Activated CD4-positive, alpha-beta memory T cell treated with anti-CD3 and anti-CD28 coated beads for 36 hours (primary cell): ENCODE results near the gene CLEC9A. TPM values are rescaled to one million over a fixed set of nuclear protein-coding genes. Genes with fewer than 3 reads are reported as not detected.

Experiments
- CTCF ChIA-PET: fragments of 350-600 bp; sonication (Branson Sonifier 250); formaldehyde crosslinking; loops from one replicate; lab custom pipeline; 2021; ENCODE audit warnings: antibody characterized with exemption, inconsistent platforms; lab: Charles Lee
- POLR2A ChIA-PET: fragments of 350-600 bp; sonication (Branson Sonifier 250); formaldehyde crosslinking; loops from one replicate; lab custom pipeline; 2021; ENCODE audit warnings: antibody characterized with exemption; lab: Charles Lee
- DNase-seq: peaks from one replicate; pipeline ENCODE4 v3.0.0-alpha.2; 2020
- H3K27ac Mint-ChIP-seq: one replicate; pipeline ENCODE4 v1.8.0; 2021; ENCODE audit warnings: mixed read lengths
- H3K27me3 Mint-ChIP-seq: one replicate; pipeline ENCODE4 v1.8.0; 2021; ENCODE audit warnings: mixed read lengths
- H3K36me3 Mint-ChIP-seq: one replicate; pipeline ENCODE4 v1.8.0; 2021; ENCODE audit warnings: mixed read lengths
- H3K4me1 Mint-ChIP-seq: one replicate; pipeline ENCODE4 v1.8.0; 2021; ENCODE audit warnings: low read depth, mixed read lengths
- H3K4me3 Mint-ChIP-seq: one replicate; pipeline ENCODE4 v1.8.0; 2021; ENCODE audit warnings: mild to moderate bottlenecking, mixed read lengths
- H3K9me3 Mint-ChIP-seq: one replicate; pipeline ENCODE4 v1.8.0; 2021; ENCODE audit warnings: mixed read lengths
- intact Hi-C: fragments of 100-400 bp; cut with micrococcal nuclease; formaldehyde crosslinking; loops from one replicate; pipeline ENCODE4 v1.15.1; 2023
- total RNA-seq, 2 experiments: library from RNA; stranded (reverse); gene quantifications; one replicate each; pipeline ENCODE4 v1.2.3, GENCODE V29; 2021

The CLEC9A gene
- total RNA-seq, 2 experiments from 2014 or later: not detected

DNA sequence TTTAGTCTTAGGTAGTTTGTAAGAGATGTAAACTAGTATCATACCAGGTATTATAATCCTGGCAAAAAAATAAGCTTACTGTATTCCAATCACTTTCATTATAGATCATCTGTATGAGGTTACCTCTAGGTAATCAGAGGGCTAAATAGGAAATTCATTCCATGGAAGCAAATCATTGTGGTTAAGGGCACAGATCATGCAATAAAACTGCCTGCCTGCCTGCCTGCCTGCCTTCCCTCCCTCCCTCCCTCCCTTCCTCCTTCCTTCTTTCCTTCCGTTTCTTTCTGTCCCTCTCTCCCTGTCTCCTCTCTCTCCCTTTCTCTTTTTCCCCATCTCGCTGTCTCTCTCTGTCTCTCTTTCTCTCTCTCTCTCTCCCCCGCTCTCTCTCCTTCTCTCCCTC lies 3.2 kb upstream of the CLEC9A start:
- intact Hi-C loops: no loop called here
- Mint-ChIP-seq H3K4me3 (no peak overlapping the region), H3K36me3 (no peaks in the 10 kb centered on the region), H3K4me1 (no peaks in the 10 kb centered on the region), H3K27me3 (no peaks in the 10 kb centered on the region), H3K27ac (no peak overlapping the region), H3K9me3 (no peaks in the 10 kb centered on the region)
- ChIA-PET CTCF (interaction anchor here (0.6 kb wide), 1 partner anchor 87 kb away, joined by 3 read pairs; no protein-coding TSS in a partner anchor), POLR2A (no interaction called here)
- no peak for DNase-seq

- intact Hi-C loops: no loop called here
These were observed 2.8 kb upstream of the CLEC9A start for GRCh38 chr12:10027721-10028120.

DNA sequence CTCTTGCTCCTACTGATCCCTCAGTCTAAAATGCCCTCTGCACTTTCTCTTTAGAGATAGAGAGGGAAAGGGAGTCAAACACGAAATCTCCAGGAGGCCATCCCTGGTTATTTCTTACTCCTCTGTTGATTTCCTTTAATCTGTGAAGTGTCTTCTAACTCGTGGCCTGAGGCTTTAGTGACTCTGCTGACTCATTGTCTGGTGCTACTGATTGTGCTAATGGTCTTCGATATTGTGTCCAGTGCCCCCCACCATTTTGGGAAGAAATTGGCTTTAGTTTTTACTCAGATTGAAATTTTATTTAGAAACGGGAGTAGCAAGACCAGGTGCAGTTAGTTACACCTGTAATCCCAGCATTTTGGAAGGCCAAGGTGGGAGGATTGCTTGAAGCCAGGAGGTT lies 839 bp downstream of the CLEC9A start:
- H3K27ac Mint-ChIP-seq: no peak overlapping the region
- H3K9me3 Mint-ChIP-seq: no peaks in the 10 kb centered on the region
- ChIA-PET CTCF (no interaction called here), POLR2A (no interaction called here)
- no peaks in the 10 kb centered on the region for H3K36me3 Mint-ChIP-seq
- intact Hi-C loops: no loop called here
- no peak overlapping the region for H3K4me3 Mint-ChIP-seq
- DNase-seq: no peak
- H3K4me1 Mint-ChIP-seq: no peaks in the 10 kb centered on the region
- no peaks in the 10 kb centered on the region for H3K27me3 Mint-ChIP-seq

More at GRCh38 chr12:10027721-10028120, 2.8 kb upstream of the CLEC9A start:
- Mint-ChIP-seq H3K27ac (no peak overlapping the region), H3K9me3 (no peaks in the 10 kb centered on the region), H3K27me3 (no peaks in the 10 kb centered on the region), H3K36me3 (no peaks in the 10 kb centered on the region), H3K4me3 (no peak overlapping the region), H3K4me1 (no peaks in the 10 kb centered on the region)
- DNase-seq: no peak
- CTCF ChIA-PET: interaction anchor here (0.6 kb wide), 1 partner anchor 87 kb away, joined by 3 read pairs; no protein-coding TSS in a partner anchor
- POLR2A ChIA-PET: no interaction called here

- intact Hi-C loops: no loop called here
- ChIA-PET POLR2A (no interaction called here), CTCF (interaction anchor here (1.1 kb wide), 1 partner anchor 108 kb away, joined by 4 read pairs; no protein-coding TSS in a partner anchor)
- Mint-ChIP-seq H3K27me3 (no peaks in the 10 kb centered on the region), H3K4me1 (no peaks in the 10 kb centered on the region), H3K4me3 (no peak overlapping the region), H3K36me3 (no peaks in the 10 kb centered on the region), H3K9me3 (no peaks in the 10 kb centered on the region), H3K27ac (no peak overlapping the region)
- DNase-seq: no peak
These were observed 1.3 kb downstream of the CLEC9A start for GRCh38 chr12:10031771-10032175.

- no peak overlapping the region for H3K4me3 Mint-ChIP-seq
- ChIA-PET POLR2A (interaction anchor here (0.6 kb wide), 1 partner anchor 103 kb away, joined by 3 read pairs; no protein-coding TSS in a partner anchor), CTCF (interaction anchor here (0.6 to 2.5 kb wide), 4 partner anchors 11 to 157 kb away, joined by 3 to 24 read pairs (median 3); partner anchors contain the start of gene CLEC7A)
- H3K27ac Mint-ChIP-seq: no peak overlapping the region
- intact Hi-C loops: loop anchor here (1.0 kb wide), 1 partner anchor 105 kb away; no protein-coding TSS in a partner anchor
- DNase-seq: no peak
- H3K4me1 Mint-ChIP-seq: no peaks in the 10 kb centered on the region
- H3K36me3 Mint-ChIP-seq: no peaks in the 10 kb centered on the region
- no peaks in the 10 kb centered on the region for H3K27me3 Mint-ChIP-seq
- no peaks in the 10 kb centered on the region for H3K9me3 Mint-ChIP-seq
These were observed 3.5 kb downstream of the CLEC9A start for GRCh38 chr12:10033783-10034545.

- Mint-ChIP-seq H3K27me3 (peaks cover 13% of the 10 kb centered on the region), H3K36me3 (no peaks in the 10 kb centered on the region), H3K9me3 (no peaks in the 10 kb centered on the region), H3K4me3 (no peak overlapping the region), H3K27ac (no peak overlapping the region), H3K4me1 (no peaks in the 10 kb centered on the region)
- intact Hi-C loops: no loop called here
- POLR2A ChIA-PET: no interaction called here
- DNase-seq: no peak
- CTCF ChIA-PET: interaction anchor here (0.6 kb wide), 1 partner anchor 98 kb away, joined by 3 read pairs; no protein-coding TSS in a partner anchor
These were observed 11.7 kb downstream of the CLEC9A start for GRCh38 chr12:10042167-10042566.

- Mint-ChIP-seq H3K27ac (no peak overlapping the region), H3K4me3 (no peak overlapping the region), H3K9me3 (no peaks in the 10 kb centered on the region), H3K36me3 (no peaks in the 10 kb centered on the region), H3K27me3 (peaks cover 16% of the 10 kb centered on the region), H3K4me1 (peaks cover 5% of the 10 kb centered on the region)
- ChIA-PET CTCF (no interaction called here), POLR2A (no interaction called here)
- intact Hi-C loops: no loop called here
- no peak for DNase-seq
These were observed 18.0 kb downstream of the CLEC9A start for GRCh38 chr12:10048526-10048925.

DNA sequence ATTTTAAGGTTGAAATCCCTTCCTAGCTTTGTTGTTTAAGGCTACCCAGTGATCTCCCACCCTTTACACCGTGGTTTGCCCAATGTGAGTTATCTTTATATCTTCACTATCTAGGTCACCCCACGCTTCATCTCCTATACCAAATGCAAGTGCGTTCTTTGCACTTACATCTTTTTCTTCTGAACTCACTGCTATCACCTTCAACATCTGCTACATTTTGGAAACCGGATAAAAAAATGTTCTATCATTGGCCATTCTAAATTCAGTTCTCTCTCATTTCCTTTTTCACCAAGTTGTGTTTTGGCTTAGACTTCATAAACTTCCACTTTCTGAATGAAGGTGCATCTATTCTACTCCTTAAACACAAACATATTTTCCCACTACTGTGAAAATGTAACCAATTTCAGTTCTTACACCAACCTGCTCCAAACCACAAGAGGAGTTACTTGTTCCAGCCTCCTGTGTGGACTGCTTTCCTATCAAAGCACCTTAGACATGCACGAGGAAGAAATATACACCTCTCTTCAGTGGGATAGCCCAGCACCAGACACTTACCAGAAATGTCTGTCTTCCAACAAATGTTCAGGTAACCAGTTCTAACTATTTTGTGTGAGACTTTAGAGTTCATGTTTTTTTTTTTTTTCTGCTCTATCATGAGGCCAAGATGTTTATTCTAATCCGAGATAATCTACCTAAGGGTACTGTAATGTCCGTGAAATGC lies 21.9 kb downstream of the CLEC9A start:
- CTCF ChIA-PET: no interaction called here
- intact Hi-C loops: no loop called here
- POLR2A ChIA-PET: no interaction called here
- H3K4me1 Mint-ChIP-seq: peaks cover 5% of the 10 kb centered on the region
- peaks cover 16% of the 10 kb centered on the region for H3K27me3 Mint-ChIP-seq
- no peaks in the 10 kb centered on the region for H3K9me3 Mint-ChIP-seq
- H3K27ac Mint-ChIP-seq: no peak overlapping the region
- H3K36me3 Mint-ChIP-seq: no peaks in the 10 kb centered on the region
- no peak overlapping the region for H3K4me3 Mint-ChIP-seq
- DNase-seq: no peak

- H3K27ac Mint-ChIP-seq: no peak overlapping the region
- ChIA-PET POLR2A (no interaction called here), CTCF (interaction anchor here (0.7 to 1.5 kb wide), 2 partner anchors 10 to 242 kb away, joined by 3 to 4 read pairs; no protein-coding TSS in a partner anchor)
- DNase-seq: no peak
- H3K4me1 Mint-ChIP-seq: no peaks in the 10 kb centered on the region
- H3K27me3 Mint-ChIP-seq: peaks cover 9% of the 10 kb centered on the region
- intact Hi-C loops: no loop called here
- no peaks in the 10 kb centered on the region for H3K36me3 Mint-ChIP-seq
- H3K4me3 Mint-ChIP-seq: no peak overlapping the region
- H3K9me3 Mint-ChIP-seq: no peaks in the 10 kb centered on the region
These were observed 27.9 kb downstream of the CLEC9A start for GRCh38 chr12:10058387-10058786.

- DNase-seq: no peak
- POLR2A ChIA-PET: no interaction called here
- intact Hi-C loops: no loop called here
- no peaks in the 10 kb centered on the region for H3K4me1 Mint-ChIP-seq
- H3K4me3 Mint-ChIP-seq: no peak overlapping the region
- H3K36me3 Mint-ChIP-seq: no peaks in the 10 kb centered on the region
- no peaks in the 10 kb centered on the region for H3K9me3 Mint-ChIP-seq
- CTCF ChIA-PET: interaction anchor here (0.6 to 0.7 kb wide), 2 partner anchors 11 to 156 kb away, joined by 3 read pairs; no protein-coding TSS in a partner anchor
- H3K27ac Mint-ChIP-seq: no peak overlapping the region
- H3K27me3 Mint-ChIP-seq: peaks cover 4% of the 10 kb centered on the region
These were observed 34.8 kb downstream of the CLEC9A start for GRCh38 chr12:10065241-10065640.

GRCh38 chr12:10067264-10067663 lies 36.8 kb downstream of the CLEC9A start:
- Mint-ChIP-seq H3K36me3 (no peaks in the 10 kb centered on the region), H3K4me3 (no peak overlapping the region), H3K4me1 (no peaks in the 10 kb centered on the region), H3K27ac (no peak overlapping the region), H3K27me3 (peaks cover 9% of the 10 kb centered on the region), H3K9me3 (no peaks in the 10 kb centered on the region)
- intact Hi-C loops: no loop called here
- ChIA-PET CTCF (interaction anchor here (1.8 kb wide), 1 partner anchor 9 kb away, joined by 4 read pairs; no protein-coding TSS in a partner anchor), POLR2A (no interaction called here)
- DNase-seq: no peak

GRCh38 chr12:10067942-10068341 lies 37.5 kb downstream of the CLEC9A start:
- no peaks in the 10 kb centered on the region for H3K36me3 Mint-ChIP-seq
- H3K4me1 Mint-ChIP-seq: no peaks in the 10 kb centered on the region
- no peak overlapping the region for H3K27ac Mint-ChIP-seq
- no peak overlapping the region for H3K4me3 Mint-ChIP-seq
- peaks cover 9% of the 10 kb centered on the region for H3K27me3 Mint-ChIP-seq
- ChIA-PET POLR2A (no interaction called here), CTCF (interaction anchor here (1.8 kb wide), 1 partner anchor 10 kb away, joined by 4 read pairs; no protein-coding TSS in a partner anchor)
- no peaks in the 10 kb centered on the region for H3K9me3 Mint-ChIP-seq
- intact Hi-C loops: loop anchor here (2.0 kb wide), 1 partner anchor 27 kb away; no protein-coding TSS in a partner anchor
- no peak for DNase-seq
